Stimulated activated CD4-positive, alpha-beta T cell treated with anti-CD3 and anti-CD28 coated beads, Interleukin-1b, Interleukin-23, amount 100 ng/mL, for 1 hour (primary cell): ENCODE measurements around the gene TCL1B.
"Not testable (repeated sequence)": the region's sequence is repeated elsewhere in the genome, so short reads cannot be mapped to it uniquely, and the experiment has no call there.

Experiments
- DNase-seq, 2 donors: peaks; one replicate each; pipeline ENCODE4 v3.0.0-alpha.2; 2020; ENCODE audit warnings: low read depth in 2 of 2

The TCL1B gene

GRCh38 chr14:95685978-95686922 is at the start of gene TCL1B:
Gene TCL1B, plus strand, starts transcription at chr14:95686426. Its CDS starts 42 bp downstream, at chr14:95686468.
- no peak for DNase-seq

- no peak for DNase-seq
Measured at GRCh38 chr14:95644981-95645380, 41.2 kb upstream of the TCL1B start.

GRCh38 chr14:95645389-95645996 is 40.7 kb upstream of the TCL1B start:
- DNase-seq, result no peak

- DNase-seq, result no peak
Measured at GRCh38 chr14:95647926-95648325, 38.3 kb upstream of the TCL1B start.

GRCh38 chr14:95649230-95649629 is 37.0 kb upstream of the TCL1B start:
- no peak for DNase-seq

- no peak for DNase-seq
Measured at GRCh38 chr14:95651028-95651427, 35.2 kb upstream of the TCL1B start.

- no peak for DNase-seq
Measured at GRCh38 chr14:95651821-95652583, 34.2 kb upstream of the TCL1B start.

- no peak for DNase-seq
Measured at GRCh38 chr14:95652690-95653089, 33.5 kb upstream of the TCL1B start.

- no peak for DNase-seq
Measured at GRCh38 chr14:95655461-95655860, 30.8 kb upstream of the TCL1B start.

GRCh38 chr14:95656634-95657033 is 29.6 kb upstream of the TCL1B start:
- DNase-seq, result no peak

- no peak for DNase-seq
Measured at GRCh38 chr14:95657454-95657853, 28.8 kb upstream of the TCL1B start.

- DNase-seq, result no peak
Measured at GRCh38 chr14:95659293-95659989, 26.8 kb upstream of the TCL1B start.

- DNase-seq, result no peak
Measured at GRCh38 chr14:95659990-95660385, 26.2 kb upstream of the TCL1B start.

- DNase-seq, result no peak
Measured at GRCh38 chr14:95660651-95661515, 25.3 kb upstream of the TCL1B start.

- DNase-seq, result no peak
Measured at GRCh38 chr14:95662376-95663186, 23.6 kb upstream of the TCL1B start.

GRCh38 chr14:95663226-95663797 is 22.9 kb upstream of the TCL1B start:
- DNase-seq, result no peak

GRCh38 chr14:95664066-95664465 is 22.2 kb upstream of the TCL1B start:
- DNase-seq, result no peak

- DNase-seq, result no peak
Measured at GRCh38 chr14:95664546-95664945, 21.7 kb upstream of the TCL1B start.

GRCh38 chr14:95665530-95665929 is 20.7 kb upstream of the TCL1B start:
- DNase-seq, result not testable (repeated sequence)

- DNase-seq, result no peak
Measured at GRCh38 chr14:95666450-95666849, 19.8 kb upstream of the TCL1B start.
